SW 1271 (cell line): Measurements from ENCODE around the gene CRHR2.

Source experiments
- DNase-seq, 2 experiments: peaks; one replicate each; lab custom pipeline; 2025; lab: John Stamatoyannopoulos, UW

The CRHR2 gene

GRCh38 chr7:30706908-30707307, 24.7 kb upstream of the CRHR2 start:
- DNase-seq = no peak

- DNase-seq = no peak
Measured at GRCh38 chr7:30706316-30706715, 24.1 kb upstream of the CRHR2 start.

- DNase-seq = no peak
Measured at GRCh38 chr7:30705596-30705995, 23.3 kb upstream of the CRHR2 start.

- no peak for DNase-seq
Measured at GRCh38 chr7:30705008-30705407, 22.8 kb upstream of the CRHR2 start.

GRCh38 chr7:30703756-30704155, 21.5 kb upstream of the CRHR2 start:
- DNase-seq = no peak

- DNase-seq = peak in 1 of 2 experiments; percentile 6
Measured at GRCh38 chr7:30702200-30702599, 19.9 kb upstream of the CRHR2 start.

GRCh38 chr7:30700941-30701340, 18.7 kb upstream of the CRHR2 start:
- DNase-seq = no peak

- no peak for DNase-seq
Measured at GRCh38 chr7:30699706-30700495, 17.6 kb upstream of the CRHR2 start.

GRCh38 chr7:30698481-30698880, 16.2 kb upstream of the CRHR2 start:
- DNase-seq = no peak

- no peak for DNase-seq
Measured at GRCh38 chr7:30697719-30698460, 15.6 kb upstream of the CRHR2 start.

- DNase-seq = no peak
Measured at GRCh38 chr7:30694774-30695721, 12.8 kb upstream of the CRHR2 start.

- DNase-seq = no peak
Measured at GRCh38 chr7:30694218-30694745, 12.0 kb upstream of the CRHR2 start.

GRCh38 chr7:30692882-30693281, 10.6 kb upstream of the CRHR2 start:
- no peak for DNase-seq

GRCh38 chr7:30692438-30692837, 10.2 kb upstream of the CRHR2 start:
- DNase-seq = no peak

GRCh38 chr7:30690011-30690410, 7.8 kb upstream of the CRHR2 start:
- no peak for DNase-seq

GRCh38 chr7:30688718-30689221, 6.5 kb upstream of the CRHR2 start:
- no peak for DNase-seq

- no peak for DNase-seq
Measured at GRCh38 chr7:30687604-30688003, 5.3 kb upstream of the CRHR2 start.

GRCh38 chr7:30684351-30684750, 2.1 kb upstream of the CRHR2 start:
- no peak for DNase-seq

GRCh38 chr7:30683816-30684215, 1.6 kb upstream of the CRHR2 start:
- no peak for DNase-seq

GRCh38 chr7:30683306-30683705, 1.1 kb upstream of the CRHR2 start:
- no peak for DNase-seq

GRCh38 chr7:30681815-30682211, 443 bp downstream of the CRHR2 start:
- DNase-seq = no peak

- no peak for DNase-seq
Measured at GRCh38 chr7:30681331-30681797, 892 bp downstream of the CRHR2 start.
